ENCODE results near the gene BCL2L13. TPM values are rescaled to one million over a fixed set of nuclear protein-coding genes. Genes with fewer than 3 reads are reported as not detected.

The BCL2L13 gene
- polyA plus RNA-seq, 1 experiment: 74.3 TPM

DNA sequence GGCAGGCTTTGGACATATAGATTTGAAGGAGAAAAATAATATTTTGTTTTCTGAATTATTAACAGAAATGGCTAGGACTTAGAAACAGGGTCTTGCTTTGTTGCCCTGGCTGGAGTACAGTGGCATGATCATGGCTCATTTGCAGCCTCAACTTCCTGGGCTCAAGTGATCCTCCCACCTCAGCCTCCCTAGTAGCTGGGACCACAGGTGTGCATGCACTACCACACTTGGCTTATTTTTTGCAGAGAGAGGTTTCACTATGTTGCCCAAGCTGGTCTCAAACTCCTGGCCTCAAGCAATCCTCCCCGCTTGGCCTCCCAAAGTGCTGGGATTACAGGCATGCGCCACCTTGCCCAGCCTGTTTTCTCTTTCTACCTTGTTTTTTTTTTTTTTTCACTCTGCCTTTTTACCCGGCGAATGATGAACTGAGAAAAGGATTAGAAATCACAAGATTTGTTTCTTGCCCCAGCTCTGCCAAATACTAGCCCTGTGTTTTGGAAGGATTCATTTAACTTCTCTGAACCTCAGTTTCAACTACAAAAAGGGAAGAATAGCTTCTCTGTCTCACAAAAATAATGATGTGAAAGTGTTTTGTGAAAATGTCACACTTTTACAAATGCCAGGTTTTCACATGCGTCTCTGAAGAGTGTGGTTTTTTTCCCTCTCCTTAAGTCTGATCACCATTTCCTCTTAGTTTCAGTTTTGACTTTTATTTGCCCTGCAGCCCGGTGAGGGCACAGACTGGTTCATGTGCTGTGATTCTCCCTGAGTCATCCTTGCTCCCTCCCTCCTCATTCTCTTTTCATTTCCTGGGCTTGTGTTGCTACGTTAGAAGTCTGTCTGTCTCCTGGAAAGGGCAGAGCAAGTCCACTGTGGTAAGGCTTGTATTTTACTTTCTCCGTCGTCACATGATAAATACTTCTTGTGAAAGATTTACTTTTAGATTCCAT, 67.7 kb downstream of the BCL2L13 start:
- Histone ChIP-seq H3K36me3 (ENCODE audit: control insufficient read depth, insufficient read depth, low read length) (peaks cover 1% of the 10 kb centered on the region), H3K4me3 (ENCODE audit: low read depth, low read length) (peak overlapping the region; percentile 15), H3K27me3 (ENCODE audit: control insufficient read depth, insufficient read depth, low read length) (no peaks in the 10 kb centered on the region)
- CTCF ChIA-PET: interaction anchor here (1.1 to 2.0 kb wide), 2 partner anchors 78 to 148 kb away, joined by 3 to 4 read pairs; no protein-coding TSS in a partner anchor
- POLR2A ChIA-PET: no interaction called here
- peak; percentile 82 for DNase-seq (ENCODE audit: low read depth)
- TF ChIP-seq, protein P1, sequence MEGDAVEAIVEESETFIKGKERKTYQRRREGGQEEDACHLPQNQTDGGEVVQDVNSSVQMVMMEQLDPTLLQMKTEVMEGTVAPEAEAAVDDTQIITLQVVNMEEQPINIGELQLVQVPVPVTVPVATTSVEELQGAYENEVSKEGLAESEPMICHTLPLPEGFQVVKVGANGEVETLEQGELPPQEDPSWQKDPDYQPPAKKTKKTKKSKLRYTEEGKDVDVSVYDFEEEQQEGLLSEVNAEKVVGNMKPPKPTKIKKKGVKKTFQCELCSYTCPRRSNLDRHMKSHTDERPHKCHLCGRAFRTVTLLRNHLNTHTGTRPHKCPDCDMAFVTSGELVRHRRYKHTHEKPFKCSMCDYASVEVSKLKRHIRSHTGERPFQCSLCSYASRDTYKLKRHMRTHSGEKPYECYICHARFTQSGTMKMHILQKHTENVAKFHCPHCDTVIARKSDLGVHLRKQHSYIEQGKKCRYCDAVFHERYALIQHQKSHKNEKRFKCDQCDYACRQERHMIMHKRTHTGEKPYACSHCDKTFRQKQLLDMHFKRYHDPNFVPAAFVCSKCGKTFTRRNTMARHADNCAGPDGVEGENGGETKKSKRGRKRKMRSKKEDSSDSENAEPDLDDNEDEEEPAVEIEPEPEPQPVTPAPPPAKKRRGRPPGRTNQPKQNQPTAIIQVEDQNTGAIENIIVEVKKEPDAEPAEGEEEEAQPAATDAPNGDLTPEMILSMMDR (IDR thresholded peaks at IDR 0.05; ENCODE audit: insufficient read depth, low read depth, low read length): no peak

DNA sequence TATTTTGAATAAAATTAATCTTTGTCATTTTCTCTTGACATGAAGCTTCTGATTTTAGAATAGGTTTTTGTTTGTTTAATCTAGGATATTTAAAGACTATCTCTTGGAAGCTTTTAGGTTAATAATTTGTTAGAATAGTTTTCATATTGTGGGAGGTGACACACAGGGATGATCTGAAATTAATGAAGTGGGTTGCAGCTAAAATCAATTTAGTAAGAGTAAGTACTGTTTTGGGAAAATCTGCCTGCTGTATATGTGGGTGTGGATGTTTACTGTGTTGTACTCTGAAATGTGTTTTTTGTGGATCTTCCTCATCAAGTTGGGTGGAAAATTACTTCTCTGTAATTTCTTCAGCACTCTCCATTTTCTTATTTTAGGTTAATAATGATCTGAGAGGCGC, 68.4 kb downstream of the BCL2L13 start:
- no peak for DNase-seq (ENCODE audit: low read depth)
- peaks cover 1% of the 10 kb centered on the region for H3K36me3 ChIP-seq (ENCODE audit: control insufficient read depth, insufficient read depth, low read length)
- TF ChIP-seq, protein P1 (IDR thresholded peaks at IDR 0.05; ENCODE audit: insufficient read depth, low read depth, low read length): no peak
- no peaks in the 10 kb centered on the region for H3K27me3 ChIP-seq (ENCODE audit: control insufficient read depth, insufficient read depth, low read length)
- ChIA-PET CTCF (interaction anchor here (1.1 to 2.0 kb wide), 2 partner anchors 77 to 149 kb away, joined by 3 to 4 read pairs; no protein-coding TSS in a partner anchor), POLR2A (no interaction called here)
- peak overlapping the region; percentile 34 for H3K4me3 ChIP-seq (ENCODE audit: low read depth, low read length)

DNA sequence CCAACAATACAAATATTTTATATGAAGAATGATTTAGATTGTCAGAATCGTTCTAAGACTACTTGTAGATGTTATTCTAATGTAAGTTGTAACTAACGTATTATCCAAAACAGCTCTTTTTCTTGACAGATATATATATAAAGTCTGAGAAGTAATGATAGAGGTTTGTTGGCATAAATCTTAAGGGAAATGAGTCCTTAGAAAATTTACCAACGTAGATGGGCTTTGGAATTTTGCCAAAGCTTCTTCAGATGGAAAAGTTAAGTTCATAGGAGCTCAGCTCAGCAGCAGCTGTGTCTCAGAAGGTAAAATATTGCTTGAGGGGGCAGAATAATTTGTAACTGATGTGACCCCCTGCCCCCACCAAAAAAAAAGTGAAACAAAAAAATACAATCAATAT, 69.0 kb downstream of the BCL2L13 start:
- CTCF ChIA-PET: interaction anchor here (2.0 kb wide), 1 partner anchor 149 kb away, joined by 4 read pairs; no protein-coding TSS in a partner anchor

DNA sequence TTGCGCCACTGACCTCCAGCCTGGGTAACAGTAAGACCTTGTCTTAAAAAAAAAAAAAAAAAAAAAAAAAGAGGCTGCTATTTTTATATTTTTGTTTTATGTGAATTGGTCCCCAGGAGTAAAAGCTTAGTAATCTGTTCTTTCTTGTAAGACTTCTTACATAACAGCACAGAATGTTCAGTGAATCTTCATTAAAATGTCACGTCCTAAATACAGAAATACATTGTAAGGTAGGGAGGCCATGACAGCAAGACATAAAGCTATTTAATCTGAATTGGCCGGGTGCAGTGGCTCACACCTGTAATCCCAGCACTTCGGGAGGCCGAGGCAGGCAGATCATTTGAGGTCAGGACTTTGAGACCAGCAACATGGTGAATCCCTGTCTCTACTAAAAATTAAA, 71.5 kb downstream of the BCL2L13 start:
- DNase-seq (ENCODE audit: low read depth): no peak
- H3K27me3 ChIP-seq (ENCODE audit: control insufficient read depth, insufficient read depth, low read length): no peaks in the 10 kb centered on the region
- POLR2A ChIA-PET: no interaction called here
- CTCF ChIA-PET: no interaction called here
- no peak overlapping the region for H3K4me3 ChIP-seq (ENCODE audit: low read depth, low read length)
- TF ChIP-seq, protein P1 (IDR thresholded peaks at IDR 0.05; ENCODE audit: insufficient read depth, low read depth, low read length): no peak
- H3K36me3 ChIP-seq (ENCODE audit: control insufficient read depth, insufficient read depth, low read length): no peaks in the 10 kb centered on the region

More for the DNA sequence above, 69.0 kb downstream of the BCL2L13 start:
- no peaks in the 10 kb centered on the region; the same call in 1 of the 2 replicates for H3K36me3 ChIP-seq (ENCODE audit: control insufficient read depth, insufficient read depth, low read length)
- H3K4me3 ChIP-seq (ENCODE audit: low read depth, low read length): peak overlapping the region; percentile 34
- TF ChIP-seq, protein P1 (IDR thresholded peaks at IDR 0.05; ENCODE audit: insufficient read depth, low read depth, low read length): no peak
- H3K27me3 ChIP-seq (ENCODE audit: control insufficient read depth, insufficient read depth, low read length): no peaks in the 10 kb centered on the region
- POLR2A ChIA-PET: no interaction called here
- no peak for DNase-seq (ENCODE audit: low read depth)

DNA sequence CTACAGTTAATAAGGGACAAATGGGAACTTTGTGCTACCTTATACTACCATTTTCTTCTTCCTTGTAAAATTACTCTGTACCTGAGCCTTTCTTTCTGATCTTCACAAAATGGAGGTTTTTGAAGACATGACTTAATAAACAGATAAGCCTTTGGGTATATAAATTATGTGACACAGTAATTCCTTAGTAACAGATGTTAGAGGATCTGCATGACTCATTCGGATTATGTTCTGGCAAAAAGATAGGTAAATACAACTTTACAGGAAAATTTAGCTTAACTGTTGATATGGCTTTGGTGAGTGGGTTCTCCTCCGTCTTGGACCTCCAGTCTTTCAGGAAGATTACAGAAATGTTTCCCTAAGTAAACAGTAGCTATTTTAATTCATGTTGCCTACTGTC, 73.9 kb downstream of the BCL2L13 start:
- CTCF ChIA-PET: interaction anchor here (0.6 kb wide), 1 partner anchor 154 kb away, joined by 3 read pairs; no protein-coding TSS in a partner anchor
- H3K36me3 ChIP-seq (ENCODE audit: control insufficient read depth, insufficient read depth, low read length): no peaks in the 10 kb centered on the region
- H3K27me3 ChIP-seq (ENCODE audit: control insufficient read depth, insufficient read depth, low read length): no peaks in the 10 kb centered on the region
- TF ChIP-seq, protein P1 (IDR thresholded peaks at IDR 0.05; ENCODE audit: insufficient read depth, low read depth, low read length): no peak
- POLR2A ChIA-PET: no interaction called here
- no peak for DNase-seq (ENCODE audit: low read depth)
- H3K4me3 ChIP-seq (ENCODE audit: low read depth, low read length): no peak overlapping the region

All from BJ (cell line).